OCI-LY3 (cell line): ENCODE data around the gene MDGA2.

Source experiments
- CTCF ChIP-seq: fragments of 200-600, 300-600 bp; sonication (generic); IDR thresholded peaks from 2 replicates; pipeline ENCODE4 v1.5.1; 2014; ENCODE audit warnings: antibody characterized with exemption, low read length, low read depth
- EZH2phosphoT487 ChIP-seq: fragments of 200-600 bp; shearing (Covaris generic); IDR thresholded peaks from 2 replicates; pipeline ENCODE4 v1.6.1; 2018; ENCODE audit warnings: antibody characterized with exemption, mixed run types, low read depth

GRCh38 chr14:47153746-47154145 lies 521.7 kb downstream of the MDGA2 start:
- TF ChIP-seq CTCF (no peak), EZH2phosphoT487 (no peak)
